IMR-90 (cell line): Measurements from ENCODE around the gene POU2F2.

Experiments used
- BHLHE40 ChIP-seq: fragments of 150-350 bp; IDR thresholded peaks from 2 replicates; pipeline ENCODE4 v1.6.1; 2016; ENCODE audit warnings: mild to moderate bottlenecking, low read depth, low read length
- CEBPB ChIP-seq: IDR thresholded peaks from 2 replicates; pipeline ENCODE4 v1.6.1; 2012; ENCODE audit warnings: low read depth, low read length, improper control_type of control experiment
- CTCF ChIP-seq: conservative IDR thresholded peaks from 2 replicates; pipeline ENCODE4 v1.5.1; 2012; ENCODE audit warnings: mild to moderate bottlenecking, low read depth, low read length, improper control_type of control experiment
- ELK1 ChIP-seq: fragments of 150-350 bp; IDR thresholded peaks from 2 replicates; pipeline ENCODE4 v1.6.1; 2016; ENCODE audit warnings: low read depth, mild to moderate bottlenecking, low read length, moderate library complexity, borderline replicate concordance
- MAFK ChIP-seq: IDR thresholded peaks from 2 replicates; pipeline ENCODE4 v1.6.1; 2012; ENCODE audit warnings: low read depth, low read length, improper control_type of control experiment
- MXI1 ChIP-seq: IDR thresholded peaks from 2 replicates; pipeline ENCODE4 v1.6.1; 2012; ENCODE audit warnings: low read depth, mild to moderate bottlenecking, low read length, moderate library complexity, borderline replicate concordance
- NFE2L2 ChIP-seq: fragments of 150-350 bp; IDR thresholded peaks from 2 replicates; pipeline ENCODE4 v1.6.1; 2016; ENCODE audit warnings: low read depth, mild to moderate bottlenecking, low read length
- POLR2A ChIP-seq: IDR thresholded peaks from 2 replicates; pipeline ENCODE4 v1.6.1; 2012; ENCODE audit warnings: mild to moderate bottlenecking, low read depth, low read length
- RAD21 ChIP-seq: IDR thresholded peaks from 2 replicates; pipeline ENCODE4 v1.6.1; 2012; ENCODE audit warnings: low read length, improper control_type of control experiment
- RCOR1 ChIP-seq: IDR thresholded peaks from 2 replicates; pipeline ENCODE4 v1.6.1; 2012; ENCODE audit warnings: mild to moderate bottlenecking, low read length, improper control_type of control experiment; ENCODE audit not compliant: insufficient replicate concordance
- SMC3 ChIP-seq: fragments of 150-350 bp; IDR thresholded peaks from 2 replicates; pipeline ENCODE4 v1.6.1; 2016; ENCODE audit warnings: low read depth, mild to moderate bottlenecking, antibody characterized with exemption, low read length, moderate library complexity
- USF2 ChIP-seq: fragments of 150-350 bp; IDR thresholded peaks from 2 replicates; pipeline ENCODE4 v1.6.1; 2017; ENCODE audit warnings: mild to moderate bottlenecking, antibody characterized with exemption, low read length, low read depth

GRCh38 chr19:42121036-42121621 lies 11.1 kb downstream of the POU2F2 start:
- TF ChIP-seq SMC3 (no peak), MXI1 (no peak), CTCF (no peak), RAD21 (no peak), USF2 (no peak), POLR2A (no peak), NFE2L2 (no peak), RCOR1 (no peak), ELK1 (no peak), MAFK (no peak), BHLHE40 (no peak), CEBPB (no peak)
